NCI-H524 treated with DMSO at 0.1 percent for 48 hours (cell line): Measurements from ENCODE around the gene PTPRN2.
"Not testable (repeated sequence)": the region's sequence is repeated elsewhere in the genome, so short reads cannot be mapped to it uniquely, and the experiment has no call there.

Source experiments
- DNase-seq: peaks from one replicate; lab custom pipeline; 2025; lab: John Stamatoyannopoulos, UW

Gene PTPRN2

DNA sequence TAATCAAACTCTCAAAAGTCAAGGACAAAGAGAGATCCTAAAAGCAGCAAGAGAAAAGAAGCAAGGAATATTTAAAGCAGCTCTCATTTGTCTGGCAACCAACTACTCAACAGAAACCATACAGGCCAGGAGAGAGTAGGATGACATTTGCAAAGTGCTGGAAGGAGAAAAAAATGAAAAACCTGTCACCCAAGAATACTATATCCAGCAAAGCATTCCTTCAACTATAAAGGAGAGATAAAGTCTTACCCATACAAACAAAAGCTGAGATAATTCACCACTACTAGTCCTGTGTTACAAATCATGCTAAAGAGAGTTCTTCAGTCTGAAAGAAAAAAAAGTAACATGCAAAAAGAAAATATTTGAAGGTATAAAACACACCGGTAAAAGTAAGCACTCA is 357.7 kb downstream of the PTPRN2 start:
- no peak for DNase-seq

DNA sequence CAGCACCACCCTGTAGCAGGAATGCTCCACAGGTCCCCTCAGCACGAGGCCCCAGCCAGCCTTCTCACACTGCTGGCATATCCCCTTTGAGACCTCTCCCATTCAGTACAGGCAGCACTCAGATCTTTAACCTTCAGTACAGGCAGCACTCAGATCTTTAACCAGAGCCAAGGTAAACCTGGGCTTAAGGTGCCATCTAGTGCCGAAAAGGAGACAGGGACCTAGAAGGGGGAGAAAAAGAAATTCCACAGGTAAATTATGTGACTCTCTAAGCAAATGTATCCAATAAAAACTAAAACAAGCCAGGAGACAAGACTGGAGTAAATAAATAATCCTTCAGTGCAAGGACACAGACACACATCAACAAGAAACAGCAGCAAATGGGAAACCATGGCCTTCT is 358.6 kb downstream of the PTPRN2 start:
- no peak for DNase-seq

DNA sequence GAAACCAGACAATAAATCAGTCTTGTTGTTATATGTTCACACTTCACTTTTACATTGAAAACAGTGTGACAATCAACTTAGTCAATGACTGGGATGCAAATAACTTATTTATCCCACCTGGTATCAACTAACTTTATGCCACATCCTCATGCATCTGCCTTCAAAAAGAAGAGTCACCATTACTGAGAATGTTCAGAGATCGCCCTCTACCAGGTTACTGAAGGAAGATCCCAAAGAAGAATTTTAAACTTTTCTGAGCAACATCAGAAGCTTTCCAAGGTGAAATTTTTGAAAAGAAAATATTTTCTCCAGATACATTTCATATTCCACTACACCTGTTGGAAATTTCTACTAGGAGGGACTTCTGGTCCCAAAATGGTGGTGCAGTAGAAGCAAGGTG is 359.5 kb downstream of the PTPRN2 start:
- DNase-seq, result no peak

DNA sequence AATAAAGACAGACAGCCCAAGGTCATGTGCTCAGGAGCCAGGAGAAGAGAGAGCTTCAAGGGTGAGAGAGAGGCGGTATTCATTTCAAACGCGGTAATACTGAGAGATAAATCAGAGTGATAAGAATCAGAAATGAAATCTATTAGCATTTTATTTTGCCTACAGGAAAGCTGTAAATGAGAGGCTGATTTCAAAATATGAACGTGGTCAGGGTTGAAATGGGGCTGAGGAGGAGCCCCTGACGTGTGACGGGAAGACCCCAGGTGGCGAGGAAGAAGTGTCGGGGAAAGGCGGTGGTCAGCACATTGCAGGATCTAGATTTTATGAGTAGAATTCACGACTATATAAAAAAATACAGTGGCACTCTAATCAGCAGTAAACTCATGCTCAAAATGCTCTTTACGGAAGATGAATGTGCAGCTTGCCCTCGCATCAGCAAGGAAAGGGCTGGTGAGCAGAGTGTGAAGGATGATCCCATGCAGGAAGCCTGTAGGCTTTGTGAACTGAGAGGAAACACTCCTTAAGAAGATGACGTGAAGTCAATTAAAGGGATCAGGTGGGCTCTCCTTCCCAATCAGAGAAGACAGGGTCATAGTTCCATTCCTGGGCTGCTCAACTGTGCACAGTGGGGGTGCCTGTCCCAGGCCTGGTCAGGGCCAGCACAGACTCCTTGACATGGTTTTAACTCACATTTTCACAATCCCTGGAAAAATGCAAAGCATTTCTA is 360.2 kb downstream of the PTPRN2 start:
- DNase-seq, result no peak

DNA sequence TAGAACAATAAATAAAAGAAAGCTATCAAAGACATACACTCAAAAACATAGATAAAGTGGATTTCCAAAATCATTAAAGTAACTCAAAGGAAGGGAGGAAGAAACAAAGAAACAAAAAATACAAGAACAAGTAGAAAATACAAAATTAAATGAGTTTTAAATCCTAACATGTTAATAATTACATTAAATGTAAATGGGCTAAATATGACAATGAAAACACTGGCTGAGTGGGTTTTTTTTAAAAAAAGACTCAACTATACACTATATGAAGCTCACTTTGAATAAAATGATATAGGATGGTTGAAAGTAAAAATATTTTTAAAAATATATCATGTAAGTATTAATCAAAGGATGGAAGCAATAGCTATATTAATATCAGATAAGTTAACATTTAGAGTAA is 371.4 kb downstream of the PTPRN2 start:
- no peak for DNase-seq

DNA sequence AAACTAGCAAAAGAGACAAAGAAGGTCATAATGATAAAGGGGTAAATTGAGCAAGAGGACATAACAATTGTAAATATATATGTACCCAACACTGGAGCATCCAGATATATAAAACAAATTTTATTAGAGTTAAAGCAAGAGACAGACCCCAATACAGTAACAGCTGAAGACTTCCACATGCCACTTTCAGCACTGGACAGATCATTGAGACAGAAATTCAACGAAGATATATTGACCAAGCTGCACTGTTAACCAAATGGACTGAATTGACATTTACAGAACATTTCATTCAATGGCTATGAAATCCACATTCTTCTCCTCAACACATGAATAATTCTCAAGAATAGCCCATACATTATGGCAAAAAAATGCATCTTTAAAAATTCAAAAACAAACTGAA is 378.2 kb downstream of the PTPRN2 start:
- DNase-seq, result no peak

DNA sequence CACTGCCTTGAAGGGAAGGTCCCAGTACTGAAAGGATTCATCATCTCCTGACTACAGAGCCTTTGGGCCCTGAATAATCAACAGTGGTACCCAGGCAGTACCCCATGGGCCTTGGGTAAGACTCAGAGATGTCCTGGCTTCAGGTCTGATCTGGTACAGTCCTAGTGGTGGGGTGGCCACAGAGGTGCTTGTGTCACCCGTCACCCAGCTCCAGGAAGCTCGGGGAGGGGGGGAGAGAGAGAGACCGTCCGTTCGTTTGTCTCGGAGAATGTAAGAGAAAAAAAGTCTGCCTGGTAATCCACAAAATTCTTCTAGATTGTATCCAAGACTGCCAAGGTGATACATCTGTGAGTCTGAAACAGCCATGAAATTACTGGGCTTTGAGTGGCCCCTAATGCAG is 381.3 kb downstream of the PTPRN2 start:
- DNase-seq, result no peak

DNA sequence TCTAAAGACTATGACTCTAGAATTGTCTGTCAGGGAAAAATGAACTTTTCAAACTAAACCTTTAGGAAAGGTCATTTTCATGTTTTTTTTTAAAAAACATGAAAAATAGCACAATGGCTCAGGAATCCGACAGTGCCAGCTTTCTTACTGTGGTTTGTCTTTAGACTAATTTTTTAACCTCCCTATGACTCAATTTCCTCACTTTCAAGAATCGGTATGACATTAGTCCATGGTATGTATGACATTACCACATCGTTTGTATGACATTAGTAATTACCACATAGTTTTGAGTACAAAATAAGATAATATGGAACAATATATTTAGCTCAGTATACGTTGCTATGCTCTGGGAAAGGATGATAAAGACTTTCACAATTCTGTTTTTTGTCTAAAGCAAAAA is 383.2 kb downstream of the PTPRN2 start:
- DNase-seq, result no peak

DNA sequence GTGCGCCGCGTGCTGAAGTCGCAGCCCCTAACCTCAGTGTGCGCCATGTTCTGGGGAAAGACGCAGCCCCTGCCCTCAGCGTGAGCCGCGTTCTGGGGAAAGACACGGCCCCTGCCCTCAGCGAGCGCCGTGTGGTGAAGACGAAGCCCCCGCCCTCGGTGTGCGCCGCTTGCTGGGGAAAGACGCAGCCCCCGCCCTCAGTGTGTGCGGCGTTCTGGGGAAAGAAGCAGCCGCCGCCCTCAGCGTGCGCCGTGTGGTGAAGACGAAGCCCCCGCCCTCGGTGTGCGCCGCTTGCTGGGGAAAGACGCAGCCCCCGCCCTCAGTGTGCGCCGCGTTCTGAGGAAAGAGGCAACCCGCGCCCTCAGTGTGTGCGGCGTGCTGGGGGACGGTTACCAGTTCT is 383.7 kb downstream of the PTPRN2 start:
- DNase-seq, result not testable (repeated sequence)

DNA sequence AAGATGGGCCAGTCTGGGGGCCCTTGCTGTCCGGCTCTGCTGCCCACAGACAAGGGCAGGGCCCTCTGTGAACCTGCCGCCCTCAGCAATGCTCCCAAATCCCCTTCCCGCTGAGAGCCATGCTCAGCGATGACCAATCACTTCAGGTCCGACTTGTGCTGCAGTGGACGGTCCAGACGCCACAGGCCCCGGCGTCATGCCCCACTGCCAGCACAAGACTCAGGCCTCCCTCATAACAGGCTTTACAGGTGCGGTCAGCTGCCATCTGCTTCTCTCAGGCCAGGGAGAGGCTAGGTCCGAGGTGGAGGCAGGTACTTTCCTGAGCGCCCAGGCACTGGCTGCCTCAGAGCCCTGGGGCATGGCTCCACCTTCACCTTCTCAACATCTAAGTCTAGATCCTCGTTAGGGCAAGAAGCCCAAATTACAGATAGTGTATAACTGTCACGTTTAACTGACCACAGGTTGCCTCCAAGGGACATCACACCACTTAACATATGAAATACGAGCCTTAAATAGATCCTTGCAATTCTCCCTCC is 393.2 kb downstream of the PTPRN2 start:
- DNase-seq, result no peak

DNA sequence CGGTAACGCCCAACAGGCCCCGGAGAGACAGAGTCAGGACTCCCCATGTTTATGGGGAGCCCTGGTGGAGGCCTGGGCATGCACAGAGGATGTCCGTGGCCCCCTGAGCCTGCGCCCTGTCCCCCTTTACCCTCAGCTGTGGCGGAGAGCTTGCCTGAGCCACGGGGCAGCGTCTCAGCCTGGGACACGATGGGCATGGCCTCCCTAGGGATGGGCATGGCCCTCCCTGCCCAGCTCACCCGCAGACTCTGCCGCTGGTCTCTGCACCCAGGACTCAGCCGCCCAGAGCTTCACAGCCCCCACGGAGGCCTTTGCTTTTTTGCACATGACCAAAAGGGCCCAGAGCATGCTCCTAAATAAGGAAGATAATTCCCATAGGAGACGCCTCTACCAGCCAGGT is 394.2 kb downstream of the PTPRN2 start:
- no peak for DNase-seq

DNA sequence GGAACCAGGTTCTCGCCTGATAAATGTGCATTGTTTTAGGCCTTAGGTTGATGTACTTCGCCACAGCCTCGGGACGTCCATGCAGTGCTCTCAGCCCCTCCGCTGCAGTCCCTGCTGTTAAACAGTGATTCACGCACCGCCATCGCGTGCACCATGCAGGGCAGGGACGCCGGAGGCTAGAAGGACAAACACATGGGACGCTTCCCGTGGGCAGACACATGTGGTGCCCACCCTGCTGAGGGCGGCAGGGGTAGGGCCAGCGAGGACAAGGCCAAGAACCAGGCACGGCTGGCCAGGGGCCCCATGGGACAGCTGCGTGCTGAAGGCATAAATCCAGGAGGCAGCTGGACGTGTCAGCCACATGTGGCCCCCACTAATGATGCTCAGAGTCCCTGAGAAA is 394.7 kb downstream of the PTPRN2 start:
- no peak for DNase-seq

DNA sequence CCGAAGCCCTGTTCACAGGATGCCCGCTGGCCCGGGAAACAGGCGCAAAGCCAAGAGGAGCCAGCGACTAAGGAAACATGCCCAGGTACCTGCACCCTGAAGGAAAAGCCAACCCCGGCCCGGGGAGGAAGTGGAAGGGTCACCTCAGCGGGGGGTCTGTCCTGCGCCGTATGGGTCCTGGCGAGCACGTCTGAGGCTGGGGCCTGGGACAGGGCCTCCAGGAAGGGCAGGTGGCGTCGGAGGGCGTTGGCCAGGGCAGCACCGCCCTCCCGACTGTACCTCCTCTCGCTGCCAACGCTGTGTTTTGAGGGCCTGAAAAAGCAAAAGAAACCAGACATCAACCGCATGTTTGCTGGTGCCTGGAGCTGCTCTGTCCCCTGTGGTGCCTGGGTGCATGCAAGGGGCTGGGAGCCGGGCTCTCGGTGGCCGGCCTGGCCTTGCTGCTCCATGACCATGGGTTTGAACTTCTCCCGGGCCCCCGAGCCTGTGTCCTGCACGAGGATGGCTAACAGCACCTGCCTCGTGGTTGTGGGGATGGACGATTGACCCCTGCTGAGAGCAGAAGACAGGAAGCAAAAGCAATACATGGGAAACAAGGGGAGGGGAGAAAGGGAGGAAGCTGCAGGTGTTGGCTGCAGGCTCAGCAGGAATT is 395.3 kb downstream of the PTPRN2 start:
- DNase-seq, result no peak

DNA sequence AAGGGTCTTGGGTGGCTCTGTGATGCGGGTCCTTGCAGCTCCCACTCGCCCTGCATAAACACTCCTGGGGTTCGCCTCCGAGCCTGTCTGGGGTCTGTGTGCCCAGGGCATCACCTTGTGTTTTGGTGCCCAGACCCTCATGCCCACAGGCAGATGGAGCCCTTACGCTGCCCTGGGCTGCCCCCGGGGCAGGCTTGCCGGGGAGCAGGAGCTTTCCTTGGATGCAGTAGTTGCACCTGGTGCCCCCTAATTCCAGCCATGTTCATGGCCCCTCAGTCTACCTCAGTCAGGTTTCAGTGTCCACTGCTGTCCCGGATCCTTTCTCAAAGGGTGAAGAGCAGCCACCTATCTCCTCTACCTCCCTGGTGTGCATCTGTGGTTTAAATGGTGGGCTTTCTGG is 396.0 kb downstream of the PTPRN2 start:
- no peak for DNase-seq

DNA sequence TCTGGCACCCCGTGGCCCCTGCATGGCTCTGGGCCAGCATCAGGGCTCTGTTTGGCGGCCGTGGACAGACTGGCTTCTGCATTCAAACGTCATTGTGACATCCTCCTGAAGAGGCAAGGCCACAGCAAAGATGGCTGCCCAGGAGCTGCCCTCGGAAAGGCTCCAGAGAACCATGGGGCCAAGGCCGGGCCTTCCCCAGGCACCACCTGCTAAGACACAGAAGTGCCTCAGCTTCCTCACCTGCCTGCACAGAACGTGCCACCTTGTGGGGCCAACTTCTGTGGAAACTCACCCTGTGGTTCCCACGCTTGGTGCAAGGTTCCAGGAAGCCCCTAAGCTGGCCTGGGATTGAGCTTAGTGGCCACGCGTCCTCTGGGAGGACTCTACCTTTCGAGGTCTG is 396.9 kb downstream of the PTPRN2 start:
- no peak for DNase-seq

DNA sequence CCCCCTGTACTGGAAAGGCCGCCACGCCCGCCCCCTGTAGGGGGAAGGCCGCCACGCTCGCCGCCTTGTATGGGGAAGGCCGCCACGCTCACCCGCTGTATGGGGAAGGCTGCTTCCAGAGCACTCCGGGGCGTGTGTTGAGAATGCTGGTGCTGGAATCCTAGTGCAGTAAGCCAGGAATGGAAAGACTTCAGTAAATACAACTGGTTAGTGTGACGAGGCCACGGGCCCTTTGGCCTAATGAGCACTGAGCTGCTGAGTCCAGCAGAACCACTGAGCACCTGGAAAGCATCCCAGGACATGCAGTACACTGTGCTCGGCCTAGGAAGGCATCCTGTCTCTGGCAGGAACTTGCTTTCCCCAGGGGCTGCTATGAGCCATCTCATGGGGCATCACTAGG is 398.9 kb downstream of the PTPRN2 start:
- no peak for DNase-seq

DNA sequence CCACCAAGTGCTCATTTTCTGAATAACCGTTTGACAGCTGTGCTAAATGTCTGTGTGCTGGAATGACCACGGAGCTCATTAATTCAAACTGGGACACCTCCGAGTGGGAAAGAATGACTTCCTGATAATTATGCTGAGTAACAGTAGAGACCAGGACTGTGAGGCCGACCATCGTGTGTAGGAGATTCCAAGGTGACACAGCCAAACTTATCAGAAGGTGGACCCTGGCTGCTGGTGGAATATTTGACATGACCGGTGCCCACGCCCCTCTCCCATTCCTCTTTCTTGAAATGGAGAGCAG is 400.0 kb downstream of the PTPRN2 start:
- DNase-seq, result no peak

DNA sequence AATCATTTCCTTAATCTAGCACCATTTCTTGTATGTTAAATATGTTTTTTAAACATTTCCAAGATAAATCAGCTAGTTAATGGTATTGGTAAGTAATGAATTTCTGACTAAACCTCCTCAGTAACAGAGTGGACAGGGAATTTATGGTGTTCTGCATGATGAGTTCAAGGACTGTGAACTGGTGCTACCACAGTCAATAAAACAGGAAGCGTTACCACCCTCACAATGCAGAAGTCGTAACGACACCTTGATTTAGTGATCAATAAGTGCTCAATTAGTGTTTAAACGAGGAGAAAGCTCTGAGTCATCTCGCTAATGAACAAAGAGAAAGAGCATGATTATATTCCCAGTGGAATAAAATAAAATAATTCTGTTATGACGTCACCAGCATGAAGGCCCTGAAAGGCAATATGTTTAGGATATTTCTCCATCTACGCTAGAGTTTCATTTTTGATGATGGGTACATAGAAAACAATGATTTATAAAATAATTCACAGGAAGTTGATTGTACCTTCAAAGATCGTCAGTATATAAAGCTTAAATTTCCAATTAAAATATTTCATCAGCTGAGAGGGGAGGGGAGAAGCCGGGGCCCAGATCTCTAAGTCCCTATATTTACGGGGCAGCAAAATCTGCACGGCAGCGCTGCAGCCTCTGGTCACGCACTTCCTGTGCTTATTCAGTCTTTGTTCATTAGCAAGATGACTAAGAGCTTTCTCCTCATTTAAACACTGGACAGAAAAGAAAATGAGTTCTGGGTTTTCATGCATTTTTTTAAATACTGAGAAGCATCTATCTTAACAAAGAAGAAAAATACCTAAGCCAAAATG is 400.5 kb downstream of the PTPRN2 start:
- no peak for DNase-seq

DNA sequence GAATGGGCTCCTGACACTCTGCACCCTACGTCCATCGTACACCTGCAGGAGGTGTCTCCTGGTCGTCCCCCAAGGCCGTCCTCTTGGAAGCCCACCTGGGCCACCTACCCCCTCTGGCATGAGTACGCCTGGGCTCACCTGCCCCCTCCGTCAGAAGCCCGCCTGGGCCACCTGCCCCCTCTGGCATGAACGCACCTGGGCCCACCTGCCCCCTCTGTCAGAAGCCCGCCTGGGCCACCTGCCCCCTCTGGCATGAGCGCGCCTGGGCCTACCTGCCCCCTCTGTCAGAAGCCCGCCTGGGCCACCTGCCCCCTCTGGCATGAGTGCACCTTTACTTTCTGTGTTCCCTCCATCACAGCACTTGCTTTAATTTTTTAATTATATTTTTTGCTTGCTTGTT is 401.2 kb downstream of the PTPRN2 start:
- DNase-seq, result no peak

DNA sequence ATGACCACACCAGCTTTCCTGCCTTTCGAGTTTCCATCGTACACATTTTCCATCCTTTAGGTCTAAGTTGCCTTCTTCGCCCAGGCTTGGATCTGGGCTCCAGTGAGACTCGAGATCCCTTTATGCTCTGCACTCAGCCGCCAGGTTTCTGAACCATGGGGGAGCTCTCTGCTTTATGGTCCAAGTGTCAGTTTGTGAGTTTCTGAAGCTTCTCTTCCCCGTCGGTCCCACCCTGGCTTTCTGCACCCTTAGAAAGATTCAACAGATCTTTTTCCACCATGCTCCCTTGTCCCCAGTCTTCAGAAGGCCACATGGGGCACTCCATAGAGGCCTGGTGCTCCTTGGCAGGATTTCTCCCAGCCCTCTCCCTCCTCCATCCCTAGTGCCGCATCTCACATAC is 402.0 kb downstream of the PTPRN2 start:
- no peak for DNase-seq

DNA sequence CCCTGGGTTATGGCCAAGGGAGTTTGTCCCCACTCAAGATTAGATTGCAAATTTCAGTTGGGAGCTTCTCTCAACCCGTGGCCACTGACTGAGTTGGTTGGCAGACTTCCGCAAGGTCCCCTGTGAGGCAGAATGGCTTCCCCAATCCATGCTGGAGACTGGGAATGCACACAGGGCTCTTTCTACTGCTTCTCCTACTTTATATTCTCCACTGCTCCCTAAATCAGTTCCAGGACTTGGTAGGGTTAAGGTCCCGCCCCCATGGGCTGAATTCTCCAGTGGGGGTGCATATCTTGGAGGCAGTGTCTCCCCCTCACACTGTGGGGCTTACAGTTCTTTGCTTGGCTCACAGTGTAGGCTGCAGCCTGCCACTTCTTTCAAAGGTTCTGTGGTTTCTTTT is 404.2 kb downstream of the PTPRN2 start:
- DNase-seq, result no peak

DNA sequence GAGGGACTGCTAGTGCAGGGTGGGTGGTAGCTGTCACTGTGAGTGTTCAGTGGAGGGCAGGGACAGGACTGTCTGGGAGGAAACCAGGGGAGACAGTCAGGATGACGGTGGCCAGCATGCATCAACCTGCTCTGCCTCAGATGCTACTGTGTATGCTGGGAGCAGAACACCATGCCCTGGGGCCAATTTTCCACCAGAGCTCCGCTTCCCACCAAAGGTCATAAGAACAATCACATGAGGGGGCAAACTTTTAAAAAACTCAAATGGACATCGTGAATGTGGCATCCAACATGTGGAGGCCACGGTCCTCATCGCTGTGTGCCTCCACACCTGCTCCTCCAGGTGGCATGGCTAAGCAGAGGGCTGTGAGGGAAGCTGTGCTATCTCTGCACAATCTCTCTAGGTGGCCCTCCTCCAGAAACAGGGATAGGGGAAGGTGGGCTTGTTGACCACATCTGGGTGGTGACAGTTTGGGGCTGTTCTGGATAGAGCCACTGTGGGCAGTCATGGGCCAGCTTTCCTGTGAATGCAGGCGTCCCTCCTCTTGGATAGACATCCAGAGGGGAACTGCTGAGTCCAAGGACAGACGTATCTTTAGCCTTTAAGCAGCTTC is 411.0 kb downstream of the PTPRN2 start:
- no peak for DNase-seq

DNA sequence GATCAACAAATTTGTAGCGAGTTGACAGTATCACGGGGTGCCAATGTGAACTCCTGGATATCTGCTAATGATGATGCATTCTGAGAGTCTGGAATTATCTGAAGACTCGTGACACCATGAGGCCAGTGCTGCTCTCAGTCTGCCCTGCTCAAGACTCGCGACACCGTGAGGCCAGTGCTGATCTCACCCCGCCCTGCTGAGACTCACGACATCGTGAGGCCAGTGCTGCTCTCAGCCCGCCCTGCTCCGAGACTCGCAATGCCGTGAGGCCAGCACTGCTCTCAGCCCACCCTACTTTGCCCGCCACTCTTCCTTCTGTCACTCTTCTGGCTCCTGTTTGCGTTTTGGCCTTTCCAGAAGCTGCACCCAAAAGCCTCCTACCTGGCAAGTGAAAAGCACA is 411.8 kb downstream of the PTPRN2 start:
- DNase-seq, result no peak
